GM12878 (cell line): ENCODE measurements around the gene CD52. TPM values are rescaled to one million over a fixed set of nuclear protein-coding genes. Genes with fewer than 3 reads are reported as not detected.

Experiments used
- ATAC-seq: fragments of 200-7000 bp; cut with Tn5 transposase; 3 replicates; pipeline ENCODE4 v1.9.1; 2020; ENCODE audit warnings: mild to moderate bottlenecking, moderate library complexity
- BruUV-seq: library from RNA; stranded (reverse); fragments of 400-500 nt; replicated peaks from 2 replicates; lab custom pipeline; 2021; lab: Mats Ljungman, UMichigan
- CTCF ChIA-PET: fragments of 300-600 bp; sonication (Branson Sonifier 250); formaldehyde crosslinking; extraction: SDS; loops from one replicate; lab custom pipeline; 2021; ENCODE audit warnings: inconsistent platforms; lab: Yijun Ruan, JAX
- POLR2A ChIA-PET: fragments of 350-600 bp; formaldehyde crosslinking; extraction: SDS; loops from one replicate; lab custom pipeline; 2021; ENCODE audit warnings: inconsistent platforms; lab: Charles Lee
- RAD21 ChIA-PET: fragments of 300-600 bp; sonication (Branson Sonifier 250); formaldehyde crosslinking; loops from one replicate; lab custom pipeline; 2023; ENCODE audit warnings: antibody characterized with exemption; ENCODE audit not compliant: unreplicated experiment; lab: Charles Lee
- SMC1A ChIA-PET: fragments of 300-600 bp; sonication (Branson Sonifier 250); formaldehyde crosslinking; loops from one replicate; lab custom pipeline; 2023; ENCODE audit not compliant: unreplicated experiment, uncharacterized antibody; lab: Charles Lee
- DNase-seq: peaks from one replicate; pipeline ENCODE4 v3.0.0-alpha.2; 2011; ENCODE audit warnings: low read depth, low spot score
- FAIRE-seq: peaks from 3 replicates; lab custom pipeline; 2011; peaks lifted over from hg19 to GRCh38; lab: Jason Lieb, UNC
- H2AFZ ChIP-seq: 2 replicates; pipeline ENCODE4 v1.6.0; 2011; ENCODE audit warnings: low read depth, low read length, control low read depth; ENCODE audit not compliant: control insufficient read depth
- H3K27ac ChIP-seq: 2 replicates; pipeline ENCODE4 v1.5.1; 2011; ENCODE audit warnings: control low read depth; ENCODE audit not compliant: control insufficient read depth, insufficient read depth
- H3K27me3 ChIP-seq, 2 experiments: replicated peaks in 1 of 2; 2 replicates each; pipeline versions ENCODE4 v1.6.0 to v1.6.1; 2011; ENCODE audit warnings: low read length in 1 of 2; ENCODE audit not compliant: control insufficient read depth in 2 of 2, insufficient read depth in 2 of 2
- H3K36me3 ChIP-seq, 2 experiments: 2 replicates each; pipeline ENCODE4 v1.5.1; 2011; ENCODE audit warnings: low read length in 1 of 2; ENCODE audit not compliant: control insufficient read depth in 2 of 2, insufficient read depth in 2 of 2
- H3K4me1 ChIP-seq: 2 replicates; pipeline ENCODE4 v1.6.1; 2011; ENCODE audit warnings: mild to moderate bottlenecking, low read length, moderate library complexity, mixed read lengths; ENCODE audit not compliant: control insufficient read depth, insufficient read depth
- H3K4me2 ChIP-seq: 2 replicates; pipeline ENCODE4 v1.6.0; 2011; ENCODE audit warnings: control low read depth; ENCODE audit not compliant: control insufficient read depth, insufficient read depth
- H3K4me3 ChIP-seq: fragments of 200-600 bp; sonication (generic); 2 replicates; pipeline ENCODE4 v1.5.1; 2016
- H3K79me2 ChIP-seq: 2 replicates; pipeline ENCODE4 v1.6.0; 2011; ENCODE audit warnings: low read length; ENCODE audit not compliant: control insufficient read depth, insufficient read depth
- H3K9ac ChIP-seq: 2 replicates; pipeline ENCODE4 v1.8.0; 2011; ENCODE audit warnings: low read length, control low read depth, mixed read lengths; ENCODE audit not compliant: control insufficient read depth, insufficient read depth
- H3K9me3 ChIP-seq: replicated peaks from 3 replicates; pipeline ENCODE4 v1.5.1; 2011; ENCODE audit warnings: mild to moderate bottlenecking, low read length; ENCODE audit not compliant: control insufficient read depth, insufficient read depth
- H4K20me1 ChIP-seq: 2 replicates; pipeline ENCODE4 v1.6.0; 2011; ENCODE audit not compliant: control insufficient read depth, insufficient read depth
- CBFB ChIP-seq: IDR thresholded peaks from 2 replicates; pipeline ENCODE4 v1.6.1; 2016; ENCODE audit warnings: antibody characterized with exemption, low read depth
- DPF2 ChIP-seq: fragments of 450-650 bp; IDR thresholded peaks from 2 replicates; pipeline ENCODE4 v1.6.1; 2017; ENCODE audit warnings: mild to moderate bottlenecking
- EZH2 ChIP-seq: IDR thresholded peaks from 2 replicates; pipeline ENCODE4 v1.6.1; 2012; ENCODE audit warnings: low read depth, mild to moderate bottlenecking, control low read depth, inconsistent platforms, low read length, borderline replicate concordance; ENCODE audit not compliant: control insufficient read depth
- HCFC1 ChIP-seq: fragments of 150-350 bp; IDR thresholded peaks from 2 replicates; pipeline ENCODE4 v1.6.1; 2014; ENCODE audit warnings: low read length
- NFIC ChIP-seq: IDR thresholded peaks from 2 replicates; pipeline ENCODE4 v1.6.1; 2012; ENCODE audit warnings: low read depth, mild to moderate bottlenecking, inconsistent platforms, low read length, moderate library complexity
- PML ChIP-seq: IDR thresholded peaks from 2 replicates; pipeline ENCODE4 v1.6.1; 2012; ENCODE audit warnings: low read length, inconsistent platforms
- POLR2A ChIP-seq: IDR thresholded peaks from 2 replicates; pipeline ENCODE4 v1.6.1; 2011; ENCODE audit warnings: low read depth, mild to moderate bottlenecking, low read length
- RB1 ChIP-seq: fragments of 450-650 bp; formaldehyde crosslinking; IDR thresholded peaks from 2 replicates; pipeline ENCODE4 v1.6.1; 2017; ENCODE audit warnings: mild to moderate bottlenecking, borderline replicate concordance
- RCOR1 ChIP-seq: conservative IDR thresholded peaks from 2 replicates; pipeline ENCODE4 v1.6.1; 2012; ENCODE audit warnings: low read depth, low read length, improper control_type of control experiment
- ZBED1 ChIP-seq: IDR thresholded peaks from 2 replicates; pipeline ENCODE4 v1.6.1; 2016; ENCODE audit warnings: borderline replicate concordance
- WGBS: methylation state at CpG from one replicate; pipeline ENCODE4 v1.1.6; 2016; ENCODE audit warnings: low lambda C conversion rate; ENCODE audit not compliant: insufficient replicate concordance, insufficient coverage; ENCODE audit errors: missing lambda C conversion rate; 5-methylcytosine and 5-hydroxymethylcytosine counted together
- in situ Hi-C: fragments of 300-500 bp; cut with MboI; formaldehyde crosslinking; loops from 9 replicates; pipeline ENCODE4 v1.14.3; 2018; ENCODE audit warnings: mixed read lengths
- intact Hi-C: fragments of 100-400 bp; cut with micrococcal nuclease; formaldehyde crosslinking; loops from one replicate; pipeline ENCODE4 v1.14.2; 2022; ENCODE audit not compliant: unreplicated experiment
- polyA plus RNA-seq, 11 experiments: library from polyadenylated mRNA; depleted of rRNA in 4 of 11; unstranded in 6 of 11; stranded (reverse) in 5 of 11; fragments of >200 nt; fragmentation: Nextera tagmentation in 4 of 11; fragmentation: Illumina TruSeq in 1 of 11; extraction: Ambion mirVana in 4 of 11; extraction: Trizol in 1 of 11; gene quantifications; 1 replicate in 1 of 11; 2 replicates in 10 of 11; pipeline versions ENCODE4 v1.2.1 to v1.2.3, GENCODE V29; 2011 to 2016; ENCODE audit warnings: inconsistent platforms in 2 of 11, missing spikeins in 2 of 11, low read depth in 1 of 11
- total RNA-seq, 4 experiments: library from RNA; depleted of rRNA in 3 of 4; stranded (reverse); fragments of >200 nt in 3 of 4; fragmentation: Illumina TruSeq in 1 of 4; extraction: Trizol in 1 of 4; gene quantifications; 2 replicates each; pipeline versions ENCODE4 v1.2.1 to v1.2.3, GENCODE V29; 2013 to 2021
- TF ChIP-seq, protein P1 (sequence below): IDR thresholded peaks from 2 replicates; pipeline ENCODE4 v1.6.1; 2012; ENCODE audit warnings: low read depth, low read length, improper control_type of control experiment
- TF ChIP-seq, protein P2 (sequence below): fragments of 450-650 bp; IDR thresholded peaks from 2 replicates; pipeline ENCODE4 v1.6.1; 2017; ENCODE audit warnings: mild to moderate bottlenecking, moderate library complexity

The CD52 gene
- total and polyA plus RNA-seq, 10 of the 15 experiments (the other 5 are each of a cell fraction or from before 2014, with no cell fraction given) = 237 to 2,736 (median 532) TPM

DNA sequence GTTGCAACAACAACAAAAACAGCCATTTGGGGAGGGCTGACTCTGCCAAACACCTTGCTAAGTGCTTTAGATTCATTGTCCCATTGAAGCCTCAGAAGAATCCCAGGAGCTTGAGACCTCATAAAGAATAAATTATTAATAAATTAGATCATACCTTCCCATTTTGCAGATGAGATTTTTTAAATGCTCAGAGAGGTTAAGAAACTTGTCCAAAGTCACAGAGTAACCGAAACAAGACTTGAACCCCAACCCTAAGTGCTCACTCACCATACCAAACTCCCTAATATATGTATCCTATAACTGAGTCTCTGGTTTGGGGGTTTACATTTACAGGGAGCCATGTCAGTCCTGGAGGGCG, 32.6 kb downstream of the CD52 start:
- H3K27me3 ChIP-seq = no peaks in the 10 kb centered on the region
- FAIRE-seq (no peak), ATAC-seq (no peak), DNase-seq (no peak)
- no peak overlapping the region for H2AFZ ChIP-seq
- WGBS = 13% methylated on average over 2 of the region's 2 CpGs
- H3K79me2 ChIP-seq = no peaks in the 10 kb centered on the region
- H3K4me1 ChIP-seq = no peaks in the 10 kb centered on the region
- in situ Hi-C loops (no loop called here), intact Hi-C loops (no loop called here)
- BruUV-seq = no TSS peak
- ChIA-PET RAD21 (no interaction called here), POLR2A (interaction anchor here (0.6 to 0.7 kb wide), 2 partner anchors 14 to 63 kb away, joined by 4 to 6 read pairs; no protein-coding TSS in a partner anchor), SMC1A (no interaction called here), CTCF (interaction anchor here (1.0 to 3.4 kb wide), 3 partner anchors 29 to 66 kb away, joined by 3 to 13 read pairs (median 4); partner anchors contain the start of gene CD52)
- TF ChIP-seq, protein P1, sequence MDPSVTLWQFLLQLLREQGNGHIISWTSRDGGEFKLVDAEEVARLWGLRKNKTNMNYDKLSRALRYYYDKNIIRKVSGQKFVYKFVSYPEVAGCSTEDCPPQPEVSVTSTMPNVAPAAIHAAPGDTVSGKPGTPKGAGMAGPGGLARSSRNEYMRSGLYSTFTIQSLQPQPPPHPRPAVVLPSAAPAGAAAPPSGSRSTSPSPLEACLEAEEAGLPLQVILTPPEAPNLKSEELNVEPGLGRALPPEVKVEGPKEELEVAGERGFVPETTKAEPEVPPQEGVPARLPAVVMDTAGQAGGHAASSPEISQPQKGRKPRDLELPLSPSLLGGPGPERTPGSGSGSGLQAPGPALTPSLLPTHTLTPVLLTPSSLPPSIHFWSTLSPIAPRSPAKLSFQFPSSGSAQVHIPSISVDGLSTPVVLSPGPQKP = no peak
- TF ChIP-seq HCFC1 = no peak
- TF ChIP-seq EZH2 = no peak
- no peak for TF ChIP-seq NFIC
- no peak for TF ChIP-seq POLR2A
- TF ChIP-seq CBFB = no peak
- TF ChIP-seq PML = no peak
- no peak for TF ChIP-seq DPF2
- no peak for TF ChIP-seq ZBED1
- TF ChIP-seq RCOR1 = no peak
- TF ChIP-seq, protein P2, sequence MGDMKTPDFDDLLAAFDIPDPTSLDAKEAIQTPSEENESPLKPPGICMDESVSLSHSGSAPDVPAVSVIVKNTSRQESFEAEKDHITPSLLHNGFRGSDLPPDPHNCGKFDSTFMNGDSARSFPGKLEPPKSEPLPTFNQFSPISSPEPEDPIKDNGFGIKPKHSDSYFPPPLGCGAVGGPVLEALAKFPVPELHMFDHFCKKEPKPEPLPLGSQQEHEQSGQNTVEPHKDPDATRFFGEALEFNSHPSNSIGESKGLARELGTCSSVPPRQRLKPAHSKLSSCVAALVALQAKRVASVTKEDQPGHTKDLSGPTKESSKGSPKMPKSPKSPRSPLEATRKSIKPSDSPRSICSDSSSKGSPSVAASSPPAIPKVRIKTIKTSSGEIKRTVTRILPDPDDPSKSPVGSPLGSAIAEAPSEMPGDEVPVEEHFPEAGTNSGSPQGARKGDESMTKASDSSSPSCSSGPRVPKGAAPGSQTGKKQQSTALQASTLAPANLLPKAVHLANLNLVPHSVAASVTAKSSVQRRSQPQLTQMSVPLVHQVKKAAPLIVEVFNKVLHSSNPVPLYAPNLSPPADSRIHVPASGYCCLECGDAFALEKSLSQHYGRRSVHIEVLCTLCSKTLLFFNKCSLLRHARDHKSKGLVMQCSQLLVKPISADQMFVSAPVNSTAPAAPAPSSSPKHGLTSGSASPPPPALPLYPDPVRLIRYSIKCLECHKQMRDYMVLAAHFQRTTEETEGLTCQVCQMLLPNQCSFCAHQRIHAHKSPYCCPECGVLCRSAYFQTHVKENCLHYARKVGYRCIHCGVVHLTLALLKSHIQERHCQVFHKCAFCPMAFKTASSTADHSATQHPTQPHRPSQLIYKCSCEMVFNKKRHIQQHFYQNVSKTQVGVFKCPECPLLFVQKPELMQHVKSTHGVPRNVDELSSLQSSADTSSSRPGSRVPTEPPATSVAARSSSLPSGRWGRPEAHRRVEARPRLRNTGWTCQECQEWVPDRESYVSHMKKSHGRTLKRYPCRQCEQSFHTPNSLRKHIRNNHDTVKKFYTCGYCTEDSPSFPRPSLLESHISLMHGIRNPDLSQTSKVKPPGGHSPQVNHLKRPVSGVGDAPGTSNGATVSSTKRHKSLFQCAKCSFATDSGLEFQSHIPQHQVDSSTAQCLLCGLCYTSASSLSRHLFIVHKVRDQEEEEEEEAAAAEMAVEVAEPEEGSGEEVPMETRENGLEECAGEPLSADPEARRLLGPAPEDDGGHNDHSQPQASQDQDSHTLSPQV = no peak
- TF ChIP-seq RB1 = no peak
- no peak overlapping the region for H3K4me2 ChIP-seq
- no peak overlapping the region for H3K9ac ChIP-seq
- no peaks in the 10 kb centered on the region for H3K9me3 ChIP-seq
- H3K4me3 ChIP-seq = no peak overlapping the region
- H4K20me1 ChIP-seq = no peaks in the 10 kb centered on the region
- H3K36me3 ChIP-seq = no peaks in the 10 kb centered on the region
- H3K27ac ChIP-seq = no peak overlapping the region
